HCT116 (cell line): ENCODE measurements around the gene NAP1L1. TPM values are rescaled to one million over a fixed set of nuclear protein-coding genes. Genes with fewer than 3 reads are reported as not detected.

ENCODE experiments used
- ATAC-seq: fragments of 200-7000 bp; cut with Tn5 transposase; 2 replicates; pipeline ENCODE4 v1.9.1; 2020; ENCODE audit warnings: mild to moderate bottlenecking, moderate library complexity
- BruUV-seq: library from RNA; stranded (reverse); fragments of 400-500 nt; replicated peaks from 2 replicates; lab custom pipeline; 2021; lab: Mats Ljungman, UMichigan
- CTCF ChIA-PET: fragments of 300-600 bp; sonication (Branson Sonifier 250); formaldehyde crosslinking; loops from one replicate; lab custom pipeline; 2021; ENCODE audit warnings: antibody characterized with exemption; lab: Charles Lee
- POLR2A ChIA-PET: fragments of 300-600, 350-600 bp; sonication (Branson Sonifier 250); formaldehyde crosslinking; loops from one replicate; lab custom pipeline; 2021; ENCODE audit warnings: antibody characterized with exemption; lab: Charles Lee
- RAD21 ChIA-PET, 2 experiments: fragments of 300-600 bp; sonication (Branson Sonifier 250); formaldehyde crosslinking; loops; one replicate each; lab custom pipeline; 2023; ENCODE audit warnings: low total read pairs in 2 of 2; ENCODE audit not compliant: uncharacterized antibody in 2 of 2, unreplicated experiment in 2 of 2, low non-redundant PET in 1 of 2; lab: Charles Lee
- DNase-seq: peaks from one replicate; pipeline ENCODE4 v3.0.0-alpha.2; 2010; ENCODE audit warnings: low read depth, low spot score
- H2AFZ ChIP-seq: fragments of 200-600 bp; shearing (Covaris generic), sonication (generic); 2 replicates; pipeline ENCODE4 v1.6.1; 2017; ENCODE audit warnings: low read depth, mixed run types, mixed read lengths, antibody characterized with exemption, low read length; ENCODE audit not compliant: poor library complexity, severe bottlenecking
- H3K27ac ChIP-seq: 2 replicates; pipeline ENCODE4 v1.5.1; 2012; ENCODE audit warnings: low read depth, low read length
- H3K27me3 ChIP-seq: fragments of 200-600 bp; sonication (generic); 2 replicates; pipeline ENCODE4 v1.6.1; 2016; ENCODE audit warnings: mixed run types, low read length, mixed read lengths; ENCODE audit not compliant: insufficient read depth
- H3K36me3 ChIP-seq, 2 experiments: fragments of 200-500 bp in 1 of 2; fragments of 200-600 bp in 1 of 2; sonication (Bioruptor generic) in 1 of 2; sonication (generic) in 1 of 2; 2 replicates each; pipeline versions ENCODE4 v1.5.1 to v1.6.1; 2014 to 2016; ENCODE audit warnings: low read length in 2 of 2, inconsistent platforms in 1 of 2, mixed read lengths in 1 of 2, mixed run types in 1 of 2; ENCODE audit not compliant: insufficient read depth in 2 of 2, control insufficient read depth in 1 of 2
- H3K4me1 ChIP-seq, 2 experiments: fragments of 200-600 bp in 1 of 2; sonication (generic) in 1 of 2; 2 replicates each; pipeline versions ENCODE4 v1.5.1 to v1.6.1; 2012 to 2017; ENCODE audit warnings: low read length in 2 of 2, inconsistent platforms in 1 of 2, mild to moderate bottlenecking in 1 of 2, mixed read lengths in 1 of 2, mixed run types in 1 of 2, moderate library complexity in 1 of 2; ENCODE audit not compliant: insufficient read depth in 2 of 2, control insufficient read depth in 1 of 2
- H3K4me2 ChIP-seq: fragments of 200-600 bp; sonication (generic); 2 replicates; pipeline ENCODE4 v1.6.1; 2017; ENCODE audit warnings: mixed run types, low read length, mixed read lengths
- H3K4me3 ChIP-seq, 2 experiments: fragments of 200-600 bp in 1 of 2; sonication (generic) in 1 of 2; replicated peaks in 1 of 2; 2 replicates each; pipeline ENCODE4 v1.5.1; 2011 to 2016; ENCODE audit warnings: low read length in 2 of 2, control low read depth in 1 of 2, low read depth in 1 of 2, mild to moderate bottlenecking in 1 of 2, mixed read lengths in 1 of 2, mixed run types in 1 of 2
- H3K79me2 ChIP-seq: fragments of 200-600 bp; sonication (generic); 2 replicates; pipeline ENCODE4 v1.6.1; 2017; ENCODE audit warnings: mild to moderate bottlenecking, mixed run types, low read length, moderate library complexity, mixed read lengths; ENCODE audit not compliant: insufficient read depth
- H3K9ac ChIP-seq: fragments of 200-600 bp; sonication (generic); 2 replicates; pipeline ENCODE4 v1.6.1; 2016; ENCODE audit warnings: low read length, mixed read lengths
- H3K9me2 ChIP-seq: fragments of 200-600 bp; sonication (generic), shearing (Covaris generic); 2 replicates; pipeline ENCODE4 v1.6.1; 2017; ENCODE audit warnings: mixed run types, mild to moderate bottlenecking, moderate library complexity; ENCODE audit not compliant: insufficient read depth
- H3K9me3 ChIP-seq, 2 experiments: fragments of 200-500 bp in 1 of 2; fragments of 200-600 bp in 1 of 2; sonication (Bioruptor generic) in 1 of 2; sonication (generic) in 1 of 2; 2 replicates each; pipeline ENCODE4 v1.6.1; 2014 to 2017; ENCODE audit warnings: low read length in 2 of 2, mixed read lengths in 2 of 2, inconsistent platforms in 1 of 2, low read depth in 1 of 2, mild to moderate bottlenecking in 1 of 2, mixed run types in 1 of 2, moderate library complexity in 1 of 2; ENCODE audit not compliant: control insufficient read depth in 1 of 2, insufficient read depth in 1 of 2
- H4K20me1 ChIP-seq: fragments of 200-600 bp; sonication (generic), shearing (Covaris generic); 2 replicates; pipeline ENCODE4 v1.6.1; 2017; ENCODE audit warnings: mixed run types, mild to moderate bottlenecking, moderate library complexity; ENCODE audit not compliant: insufficient read depth
- CBX3 ChIP-seq: IDR thresholded peaks from 2 replicates; pipeline ENCODE4 v1.6.1; 2012; ENCODE audit warnings: low read depth
- CEBPB ChIP-seq: IDR thresholded peaks from 2 replicates; pipeline ENCODE4 v1.6.1; 2012; ENCODE audit warnings: low read depth
- EGR1 ChIP-seq: IDR thresholded peaks from 2 replicates; pipeline ENCODE4 v1.6.1; 2012; ENCODE audit warnings: low read depth
- ELF1 ChIP-seq: IDR thresholded peaks from 2 replicates; pipeline ENCODE4 v1.6.1; 2012; ENCODE audit warnings: low read depth, borderline replicate concordance
- EZH2 ChIP-seq: fragments of 200-600 bp; sonication (generic); IDR thresholded peaks from 2 replicates; pipeline ENCODE4 v1.6.1; 2017; ENCODE audit warnings: antibody characterized with exemption, mixed run types
- EZH2phosphoT487 ChIP-seq: fragments of 200-600 bp; IDR thresholded peaks from 2 replicates; pipeline ENCODE4 v1.6.1; 2018; ENCODE audit warnings: antibody characterized with exemption, borderline replicate concordance
- FOSL1 ChIP-seq: IDR thresholded peaks from 2 replicates; pipeline ENCODE4 v1.6.1; 2012; ENCODE audit warnings: low read depth
- JUND ChIP-seq: IDR thresholded peaks from 2 replicates; pipeline ENCODE4 v1.6.1; 2012
- SIN3A ChIP-seq: IDR thresholded peaks from 2 replicates; pipeline ENCODE4 v1.6.1; 2012; ENCODE audit warnings: low read depth
- SP1 ChIP-seq: IDR thresholded peaks from 2 replicates; pipeline ENCODE4 v1.6.1; 2012; ENCODE audit warnings: low read depth
- SRF ChIP-seq: IDR thresholded peaks from 2 replicates; pipeline ENCODE4 v1.6.1; 2012; ENCODE audit warnings: low read depth
- TCF7L2 ChIP-seq: IDR thresholded peaks from 2 replicates; pipeline ENCODE4 v1.7.0; 2011; ENCODE audit warnings: borderline replicate concordance, inconsistent platforms; ENCODE audit not compliant: insufficient read depth, insufficient read length; ENCODE audit errors: extremely low read depth
- YY1 ChIP-seq: IDR thresholded peaks from 2 replicates; pipeline ENCODE4 v1.6.1; 2011; ENCODE audit warnings: low read length, low read depth, moderate library complexity, mild to moderate bottlenecking; ENCODE audit not compliant: insufficient replicate concordance; ENCODE audit errors: extremely low read depth
- ZFX ChIP-seq: fragments of 450-650 bp; IDR thresholded peaks from 2 replicates; pipeline ENCODE4 v1.6.1; 2017
- ZNF274 ChIP-seq: fragments of 200-500 bp; sonication (Bioruptor generic); IDR thresholded peaks from 2 replicates; pipeline ENCODE4 v1.6.1; 2014; ENCODE audit warnings: mild to moderate bottlenecking, low read depth, low read length, inconsistent platforms
- intact Hi-C: fragments of 100-400 bp; cut with micrococcal nuclease; formaldehyde crosslinking; loops from 2 replicates; pipeline ENCODE4 v1.10.0; 2022
- total RNA-seq: library from RNA; stranded (reverse); gene quantifications from one replicate; pipeline ENCODE4 v1.2.1, GENCODE V29; 2021; ENCODE audit not compliant: unreplicated experiment
- TF ChIP-seq, protein P1 (sequence below): IDR thresholded peaks from 2 replicates; pipeline ENCODE4 v1.6.1; 2012
- TF ChIP-seq, protein P2 (sequence below), 3 experiments: fragments of 200-600 bp in 1 of 3; sonication (generic) in 1 of 3; IDR thresholded peaks in 2 of 3; conservative IDR thresholded peaks in 1 of 3; 2 replicates each; pipeline ENCODE4 v1.5.1; 2012 to 2017; ENCODE audit warnings: low read depth in 2 of 3, low read length in 2 of 3, antibody characterized with exemption in 1 of 3, borderline replicate concordance in 1 of 3, control low read depth in 1 of 3, mild to moderate bottlenecking in 1 of 3, mixed read lengths in 1 of 3, mixed run types in 1 of 3, moderate library complexity in 1 of 3; ENCODE audit not compliant: insufficient read depth in 1 of 3
- TF ChIP-seq, protein P3 (sequence below): IDR thresholded peaks from 2 replicates; pipeline ENCODE4 v1.6.1; 2011; ENCODE audit warnings: mild to moderate bottlenecking, low read length, moderate library complexity; ENCODE audit not compliant: insufficient replicate concordance; ENCODE audit errors: extremely low read depth
- TF ChIP-seq, protein P4 (sequence below): IDR thresholded peaks from 2 replicates; pipeline ENCODE4 v1.6.1; 2012; ENCODE audit warnings: low read depth
- TF ChIP-seq, protein P5 (sequence below): IDR thresholded peaks from 2 replicates; pipeline ENCODE4 v1.6.1; 2012

The NAP1L1 gene
- total RNA-seq, 1 experiment from 2014 or later = 531 TPM

DNA sequence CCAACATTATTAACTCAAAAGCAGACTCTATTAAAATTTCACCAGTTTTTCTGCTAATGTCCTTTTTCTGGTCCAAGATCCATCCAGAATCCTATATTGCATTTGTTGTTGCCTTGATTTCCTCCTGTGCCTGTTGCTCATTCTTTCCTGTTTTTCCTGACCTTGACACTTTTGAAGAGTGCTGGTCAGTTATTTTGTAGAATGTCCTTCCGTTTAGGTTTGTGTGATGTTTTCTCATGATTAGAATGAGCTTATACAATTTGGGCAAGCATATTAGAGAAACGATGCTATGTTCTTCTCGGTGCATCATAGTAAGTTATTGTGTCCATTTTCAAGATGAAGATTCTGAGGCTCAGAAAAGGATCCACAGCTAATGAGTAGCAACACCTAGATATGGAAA lies 86.8 kb downstream of the NAP1L1 start:
- ChIA-PET CTCF (no interaction called here), POLR2A (no interaction called here)
- Histone ChIP-seq H2AFZ (no peak overlapping the region), H3K4me3 (no peak overlapping the region), H3K36me3 (no peaks in the 10 kb centered on the region), H3K79me2 (no peaks in the 10 kb centered on the region), H3K4me2 (no peak overlapping the region), H3K9ac (no peak overlapping the region), H3K9me2 (no peaks in the 10 kb centered on the region), H3K4me1 (peaks cover 33 to 51% of the 10 kb centered on the region in 2 experiments), H4K20me1 (no peaks in the 10 kb centered on the region), H3K27ac (peak overlapping the region; percentile 68)
- BruUV-seq = no TSS peak
- no peak for ATAC-seq
- no peak for DNase-seq
- intact Hi-C loops = no loop called here
- TF ChIP-seq SIN3A (no peak), TCF7L2 (no peak), ZFX (no peak), EGR1 (no peak), EZH2 (no peak), SP1 (no peak), ZNF274 (no peak), ELF1 (no peak), CBX3 (no peak), FOSL1 (no peak), YY1 (no peak), CEBPB (no peak), EZH2phosphoT487 (no peak), JUND (no peak), SRF (no peak)
- TF ChIP-seq, protein P1, sequence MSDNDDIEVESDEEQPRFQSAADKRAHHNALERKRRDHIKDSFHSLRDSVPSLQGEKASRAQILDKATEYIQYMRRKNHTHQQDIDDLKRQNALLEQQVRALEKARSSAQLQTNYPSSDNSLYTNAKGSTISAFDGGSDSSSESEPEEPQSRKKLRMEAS = no peak
- TF ChIP-seq, protein P2, sequence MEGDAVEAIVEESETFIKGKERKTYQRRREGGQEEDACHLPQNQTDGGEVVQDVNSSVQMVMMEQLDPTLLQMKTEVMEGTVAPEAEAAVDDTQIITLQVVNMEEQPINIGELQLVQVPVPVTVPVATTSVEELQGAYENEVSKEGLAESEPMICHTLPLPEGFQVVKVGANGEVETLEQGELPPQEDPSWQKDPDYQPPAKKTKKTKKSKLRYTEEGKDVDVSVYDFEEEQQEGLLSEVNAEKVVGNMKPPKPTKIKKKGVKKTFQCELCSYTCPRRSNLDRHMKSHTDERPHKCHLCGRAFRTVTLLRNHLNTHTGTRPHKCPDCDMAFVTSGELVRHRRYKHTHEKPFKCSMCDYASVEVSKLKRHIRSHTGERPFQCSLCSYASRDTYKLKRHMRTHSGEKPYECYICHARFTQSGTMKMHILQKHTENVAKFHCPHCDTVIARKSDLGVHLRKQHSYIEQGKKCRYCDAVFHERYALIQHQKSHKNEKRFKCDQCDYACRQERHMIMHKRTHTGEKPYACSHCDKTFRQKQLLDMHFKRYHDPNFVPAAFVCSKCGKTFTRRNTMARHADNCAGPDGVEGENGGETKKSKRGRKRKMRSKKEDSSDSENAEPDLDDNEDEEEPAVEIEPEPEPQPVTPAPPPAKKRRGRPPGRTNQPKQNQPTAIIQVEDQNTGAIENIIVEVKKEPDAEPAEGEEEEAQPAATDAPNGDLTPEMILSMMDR (IDR thresholded peaks at IDR 0.05 in 2 of 3, conservative IDR thresholded peaks at IDR 0.05 in 1 of 3; ENCODE audit: borderline replicate concordance in 1 of 3, insufficient read depth in 1 of 3, low read depth in 2 of 3, low read length in 2 of 3) = no peak
- TF ChIP-seq, protein P3, sequence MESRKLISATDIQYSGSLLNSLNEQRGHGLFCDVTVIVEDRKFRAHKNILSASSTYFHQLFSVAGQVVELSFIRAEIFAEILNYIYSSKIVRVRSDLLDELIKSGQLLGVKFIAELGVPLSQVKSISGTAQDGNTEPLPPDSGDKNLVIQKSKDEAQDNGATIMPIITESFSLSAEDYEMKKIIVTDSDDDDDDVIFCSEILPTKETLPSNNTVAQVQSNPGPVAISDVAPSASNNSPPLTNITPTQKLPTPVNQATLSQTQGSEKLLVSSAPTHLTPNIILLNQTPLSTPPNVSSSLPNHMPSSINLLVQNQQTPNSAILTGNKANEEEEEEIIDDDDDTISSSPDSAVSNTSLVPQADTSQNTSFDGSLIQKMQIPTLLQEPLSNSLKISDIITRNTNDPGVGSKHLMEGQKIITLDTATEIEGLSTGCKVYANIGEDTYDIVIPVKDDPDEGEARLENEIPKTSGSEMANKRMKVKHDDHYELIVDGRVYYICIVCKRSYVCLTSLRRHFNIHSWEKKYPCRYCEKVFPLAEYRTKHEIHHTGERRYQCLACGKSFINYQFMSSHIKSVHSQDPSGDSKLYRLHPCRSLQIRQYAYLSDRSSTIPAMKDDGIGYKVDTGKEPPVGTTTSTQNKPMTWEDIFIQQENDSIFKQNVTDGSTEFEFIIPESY = no peak
- TF ChIP-seq, protein P4, sequence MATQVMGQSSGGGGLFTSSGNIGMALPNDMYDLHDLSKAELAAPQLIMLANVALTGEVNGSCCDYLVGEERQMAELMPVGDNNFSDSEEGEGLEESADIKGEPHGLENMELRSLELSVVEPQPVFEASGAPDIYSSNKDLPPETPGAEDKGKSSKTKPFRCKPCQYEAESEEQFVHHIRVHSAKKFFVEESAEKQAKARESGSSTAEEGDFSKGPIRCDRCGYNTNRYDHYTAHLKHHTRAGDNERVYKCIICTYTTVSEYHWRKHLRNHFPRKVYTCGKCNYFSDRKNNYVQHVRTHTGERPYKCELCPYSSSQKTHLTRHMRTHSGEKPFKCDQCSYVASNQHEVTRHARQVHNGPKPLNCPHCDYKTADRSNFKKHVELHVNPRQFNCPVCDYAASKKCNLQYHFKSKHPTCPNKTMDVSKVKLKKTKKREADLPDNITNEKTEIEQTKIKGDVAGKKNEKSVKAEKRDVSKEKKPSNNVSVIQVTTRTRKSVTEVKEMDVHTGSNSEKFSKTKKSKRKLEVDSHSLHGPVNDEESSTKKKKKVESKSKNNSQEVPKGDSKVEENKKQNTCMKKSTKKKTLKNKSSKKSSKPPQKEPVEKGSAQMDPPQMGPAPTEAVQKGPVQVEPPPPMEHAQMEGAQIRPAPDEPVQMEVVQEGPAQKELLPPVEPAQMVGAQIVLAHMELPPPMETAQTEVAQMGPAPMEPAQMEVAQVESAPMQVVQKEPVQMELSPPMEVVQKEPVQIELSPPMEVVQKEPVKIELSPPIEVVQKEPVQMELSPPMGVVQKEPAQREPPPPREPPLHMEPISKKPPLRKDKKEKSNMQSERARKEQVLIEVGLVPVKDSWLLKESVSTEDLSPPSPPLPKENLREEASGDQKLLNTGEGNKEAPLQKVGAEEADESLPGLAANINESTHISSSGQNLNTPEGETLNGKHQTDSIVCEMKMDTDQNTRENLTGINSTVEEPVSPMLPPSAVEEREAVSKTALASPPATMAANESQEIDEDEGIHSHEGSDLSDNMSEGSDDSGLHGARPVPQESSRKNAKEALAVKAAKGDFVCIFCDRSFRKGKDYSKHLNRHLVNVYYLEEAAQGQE = no peak
- TF ChIP-seq, protein P5, sequence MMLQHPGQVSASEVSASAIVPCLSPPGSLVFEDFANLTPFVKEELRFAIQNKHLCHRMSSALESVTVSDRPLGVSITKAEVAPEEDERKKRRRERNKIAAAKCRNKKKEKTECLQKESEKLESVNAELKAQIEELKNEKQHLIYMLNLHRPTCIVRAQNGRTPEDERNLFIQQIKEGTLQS = no peak
- TF ChIP-seq, all 23 proteins: peak for 0
- Histone ChIP-seq H3K9me3 (no peaks in the 10 kb centered on the region), H3K27me3 (no peaks in the 10 kb centered on the region)
- RAD21 ChIA-PET = no interaction called here
